Endothelial cell (in vitro differentiated cells): Measurements from ENCODE around the gene SRRM4. TPM values are rescaled to one million over a fixed set of nuclear protein-coding genes. Genes with fewer than 3 reads are reported as not detected.

Experiments used
- DNase-seq: peaks from one replicate; pipeline ENCODE4 v3.0.0; 2021; ENCODE audit warnings: low spot score
- H3K27ac Mint-ChIP-seq: one replicate; pipeline ENCODE4 v1.8.0; 2021; ENCODE audit warnings: mixed read lengths, inconsistent platforms; ENCODE audit not compliant: unreplicated experiment
- H3K27me3 Mint-ChIP-seq: one replicate; pipeline ENCODE4 v1.8.0; 2021; ENCODE audit warnings: mild to moderate bottlenecking, moderate library complexity, mixed read lengths, inconsistent platforms; ENCODE audit not compliant: unreplicated experiment
- H3K36me3 Mint-ChIP-seq: one replicate; pipeline ENCODE4 v1.8.0; 2021; ENCODE audit warnings: mild to moderate bottlenecking, low read depth, mixed read lengths, inconsistent platforms; ENCODE audit not compliant: unreplicated experiment
- H3K4me1 Mint-ChIP-seq: one replicate; pipeline ENCODE4 v1.8.0; 2021; ENCODE audit warnings: mild to moderate bottlenecking, mixed read lengths, inconsistent platforms; ENCODE audit not compliant: unreplicated experiment
- H3K4me3 Mint-ChIP-seq: one replicate; pipeline ENCODE4 v1.8.0; 2021; ENCODE audit warnings: mild to moderate bottlenecking, mixed read lengths, inconsistent platforms; ENCODE audit not compliant: unreplicated experiment
- H3K9me3 Mint-ChIP-seq: one replicate; pipeline ENCODE4 v1.8.0; 2021; ENCODE audit warnings: mixed read lengths, inconsistent platforms; ENCODE audit not compliant: unreplicated experiment
- total RNA-seq: library from RNA; stranded (reverse); fragmentation: NEBNext Ultra II Directional; extraction: Animal tissue kit (Norgen Biotek cat#: 25700); gene quantifications from one replicate; pipeline ENCODE4 v1.2.1, GENCODE V29; 2021; ENCODE audit not compliant: unreplicated experiment
- TF ChIP-seq, protein P1 (sequence below): fragments of 200-600 bp; sonication (generic); IDR thresholded peaks from one replicate; pipeline ENCODE4 v1.5.0; 2021; ENCODE audit warnings: antibody characterized with exemption; ENCODE audit not compliant: unreplicated experiment

Gene SRRM4
- total RNA-seq, 1 donor from 2014 or later, result 3.6 TPM

- H3K36me3 Mint-ChIP-seq, result no peaks in the 10 kb centered on the region
- H3K27me3 Mint-ChIP-seq, result peaks cover 7% of the 10 kb centered on the region
- H3K4me1 Mint-ChIP-seq, result peaks cover 11% of the 10 kb centered on the region
- H3K27ac Mint-ChIP-seq, result no peak overlapping the region
- TF ChIP-seq, protein P1, sequence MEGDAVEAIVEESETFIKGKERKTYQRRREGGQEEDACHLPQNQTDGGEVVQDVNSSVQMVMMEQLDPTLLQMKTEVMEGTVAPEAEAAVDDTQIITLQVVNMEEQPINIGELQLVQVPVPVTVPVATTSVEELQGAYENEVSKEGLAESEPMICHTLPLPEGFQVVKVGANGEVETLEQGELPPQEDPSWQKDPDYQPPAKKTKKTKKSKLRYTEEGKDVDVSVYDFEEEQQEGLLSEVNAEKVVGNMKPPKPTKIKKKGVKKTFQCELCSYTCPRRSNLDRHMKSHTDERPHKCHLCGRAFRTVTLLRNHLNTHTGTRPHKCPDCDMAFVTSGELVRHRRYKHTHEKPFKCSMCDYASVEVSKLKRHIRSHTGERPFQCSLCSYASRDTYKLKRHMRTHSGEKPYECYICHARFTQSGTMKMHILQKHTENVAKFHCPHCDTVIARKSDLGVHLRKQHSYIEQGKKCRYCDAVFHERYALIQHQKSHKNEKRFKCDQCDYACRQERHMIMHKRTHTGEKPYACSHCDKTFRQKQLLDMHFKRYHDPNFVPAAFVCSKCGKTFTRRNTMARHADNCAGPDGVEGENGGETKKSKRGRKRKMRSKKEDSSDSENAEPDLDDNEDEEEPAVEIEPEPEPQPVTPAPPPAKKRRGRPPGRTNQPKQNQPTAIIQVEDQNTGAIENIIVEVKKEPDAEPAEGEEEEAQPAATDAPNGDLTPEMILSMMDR, result no peak
- no peak for DNase-seq
- H3K9me3 Mint-ChIP-seq, result no peaks in the 10 kb centered on the region
- H3K4me3 Mint-ChIP-seq, result no peak overlapping the region
These were observed 202.8 kb downstream of the SRRM4 start for GRCh38 chr12:119183942-119184695.

GRCh38 chr12:119195256-119195655, 213.9 kb downstream of the SRRM4 start:
- H3K9me3 Mint-ChIP-seq, result no peaks in the 10 kb centered on the region
- H3K4me3 Mint-ChIP-seq, result no peak overlapping the region
- H3K27me3 Mint-ChIP-seq, result peaks cover 2% of the 10 kb centered on the region
- TF ChIP-seq, protein P1, result no peak
- no peak for DNase-seq
- no peaks in the 10 kb centered on the region for H3K36me3 Mint-ChIP-seq
- no peaks in the 10 kb centered on the region for H3K4me1 Mint-ChIP-seq
- no peak overlapping the region for H3K27ac Mint-ChIP-seq

- H3K27me3 Mint-ChIP-seq, result peaks cover 2% of the 10 kb centered on the region
These were observed 217.1 kb downstream of the SRRM4 start for GRCh38 chr12:119198440-119198839.

GRCh38 chr12:119200601-119201000, 219.3 kb downstream of the SRRM4 start:
- DNase-seq, result no peak
- Mint-ChIP-seq H3K27ac (no peak overlapping the region), H3K4me3 (no peak overlapping the region), H3K27me3 (peaks cover 2% of the 10 kb centered on the region), H3K9me3 (no peaks in the 10 kb centered on the region), H3K36me3 (no peaks in the 10 kb centered on the region), H3K4me1 (no peaks in the 10 kb centered on the region)
- TF ChIP-seq, protein P1, result no peak

More at GRCh38 chr12:119198440-119198839, 217.1 kb downstream of the SRRM4 start:
- DNase-seq, result no peak
- TF ChIP-seq, protein P1, result no peak
- no peak overlapping the region for H3K4me3 Mint-ChIP-seq
- no peaks in the 10 kb centered on the region for H3K9me3 Mint-ChIP-seq
- H3K27ac Mint-ChIP-seq, result no peak overlapping the region
- no peaks in the 10 kb centered on the region for H3K4me1 Mint-ChIP-seq
- H3K36me3 Mint-ChIP-seq, result no peaks in the 10 kb centered on the region

DNA sequence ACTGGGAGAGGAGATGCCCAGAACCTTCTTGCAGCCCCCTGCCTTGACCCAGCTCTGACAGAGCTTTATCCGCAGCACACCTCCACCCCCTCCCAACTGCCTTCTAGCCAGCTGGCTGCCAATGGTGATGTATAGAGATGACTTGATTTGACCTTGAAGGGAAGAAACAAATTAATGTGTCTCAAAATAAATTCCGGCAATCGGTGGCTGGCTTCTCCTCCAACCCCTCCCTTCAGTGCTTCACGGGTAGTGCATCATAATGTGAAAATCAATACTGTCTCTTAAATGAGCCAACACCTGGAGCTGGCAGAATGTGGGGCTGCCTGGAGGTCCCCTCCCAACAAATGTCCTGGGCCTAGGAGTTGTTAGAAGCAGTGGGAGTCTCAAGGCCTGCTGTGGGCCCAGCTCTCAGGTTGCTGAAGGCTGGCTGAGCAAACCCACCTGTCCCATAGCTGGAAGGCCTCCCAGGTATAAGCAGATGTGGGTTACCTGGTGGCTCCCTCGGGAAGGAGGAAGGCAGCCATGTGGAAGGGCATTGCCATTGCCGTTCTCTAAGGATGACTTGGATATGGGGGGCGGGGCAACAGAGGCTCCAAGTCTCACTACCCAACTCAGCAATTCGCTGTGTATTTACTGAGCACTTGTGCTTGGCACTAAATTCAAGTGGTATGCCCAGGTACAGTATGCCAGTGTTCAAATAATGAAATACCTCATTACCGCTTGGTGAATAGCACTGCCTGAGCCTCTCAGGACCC, 220.6 kb downstream of the SRRM4 start:
- DNase-seq, result no peak
- no peaks in the 10 kb centered on the region for H3K4me1 Mint-ChIP-seq
- H3K27ac Mint-ChIP-seq, result no peak overlapping the region

More for the DNA sequence above, 220.6 kb downstream of the SRRM4 start:
- TF ChIP-seq, protein P1, result no peak
- Mint-ChIP-seq H3K36me3 (no peaks in the 10 kb centered on the region), H3K4me3 (no peak overlapping the region), H3K27me3 (peaks cover 2% of the 10 kb centered on the region), H3K9me3 (no peaks in the 10 kb centered on the region)
